SKM-1 treated with dmso at 0.1 percent for 144 hours (cell line): ENCODE measurements around the gene LUZP1.

Source experiments
- DNase-seq: peaks from one replicate; lab custom pipeline; 2025; ENCODE audit not compliant: unreplicated experiment; lab: John Stamatoyannopoulos, UW

LUZP1 gene

GRCh38 chr1:23156940-23157339 lies 11.7 kb downstream of the LUZP1 start:
- DNase-seq, result no peak

- no peak for DNase-seq
These were observed 15.5 kb downstream of the LUZP1 start for GRCh38 chr1:23152966-23153684.

- DNase-seq, result no peak
These were observed 17.9 kb downstream of the LUZP1 start for GRCh38 chr1:23150742-23151141.

- no peak for DNase-seq
These were observed 18.5 kb downstream of the LUZP1 start for GRCh38 chr1:23150125-23150524.

- DNase-seq, result no peak
These were observed 19.5 kb downstream of the LUZP1 start for GRCh38 chr1:23149114-23149513.

GRCh38 chr1:23148084-23148483 lies 20.6 kb downstream of the LUZP1 start:
- DNase-seq, result no peak

- DNase-seq, result no peak
These were observed 27.6 kb downstream of the LUZP1 start for GRCh38 chr1:23140940-23141596.

GRCh38 chr1:23135268-23135667 lies 33.4 kb downstream of the LUZP1 start:
- no peak for DNase-seq

GRCh38 chr1:23134055-23134454 lies 34.6 kb downstream of the LUZP1 start:
- no peak for DNase-seq

GRCh38 chr1:23133587-23133986 lies 35.1 kb downstream of the LUZP1 start:
- DNase-seq, result no peak

GRCh38 chr1:23132033-23132432 lies 36.6 kb downstream of the LUZP1 start:
- no peak for DNase-seq

GRCh38 chr1:23129846-23130245 lies 38.8 kb downstream of the LUZP1 start:
- no peak for DNase-seq

GRCh38 chr1:23126801-23127200 lies 41.9 kb downstream of the LUZP1 start:
- DNase-seq, result no peak

- DNase-seq, result no peak
These were observed 42.5 kb downstream of the LUZP1 start for GRCh38 chr1:23126200-23126599.

GRCh38 chr1:23125489-23125888 lies 43.2 kb downstream of the LUZP1 start:
- no peak for DNase-seq

- DNase-seq, result no peak
These were observed 44.2 kb downstream of the LUZP1 start for GRCh38 chr1:23124259-23125026.

- no peak for DNase-seq
These were observed 45.1 kb downstream of the LUZP1 start for GRCh38 chr1:23123528-23123927.

GRCh38 chr1:23122796-23123195 lies 45.9 kb downstream of the LUZP1 start:
- no peak for DNase-seq

- no peak for DNase-seq
These were observed 46.5 kb downstream of the LUZP1 start for GRCh38 chr1:23122023-23122748.

GRCh38 chr1:23120383-23120782 lies 48.3 kb downstream of the LUZP1 start:
- no peak for DNase-seq
